Activated naive CD8-positive, alpha-beta T cell treated with anti-CD3 and anti-CD28 coated beads, Interleukin-2, amount 10 ng/mL, durations not matched to agents 7 days and 5 days (primary cell): ENCODE results near the gene SWSAP1. TPM values are rescaled to one million over a fixed set of nuclear protein-coding genes. Genes with fewer than 3 reads are reported as not detected.
"Not testable (repeated sequence)": the region's sequence is repeated elsewhere in the genome, so short reads cannot be mapped to it uniquely, and the experiment has no call there.

Experiments
- ATAC-seq: fragments of 150-1000 bp; cut with Tn5 transposase; one replicate; pipeline ENCODE4 v1.10.0; 2021; ENCODE audit warnings: low read depth, moderate library complexity
- POLR2A ChIA-PET: fragments of 350-600 bp; sonication (Branson Sonifier 250); formaldehyde crosslinking; loops from one replicate; lab custom pipeline; 2021; ENCODE audit warnings: antibody characterized with exemption; lab: Charles Lee
- DNase-seq: peaks from one replicate; pipeline ENCODE4 v3.0.0; 2021
- H3K27ac Mint-ChIP-seq: one replicate; pipeline ENCODE4 v1.8.0; 2022; ENCODE audit warnings: mild to moderate bottlenecking, mixed read lengths
- H3K27me3 Mint-ChIP-seq: one replicate; pipeline ENCODE4 v1.8.0; 2022; ENCODE audit warnings: mild to moderate bottlenecking, moderate library complexity, mixed read lengths
- H3K36me3 Mint-ChIP-seq: one replicate; pipeline ENCODE4 v1.8.0; 2021; ENCODE audit warnings: mild to moderate bottlenecking, mixed read lengths
- H3K4me1 Mint-ChIP-seq: one replicate; pipeline ENCODE4 v1.8.0; 2021; ENCODE audit warnings: mixed read lengths
- H3K4me3 Mint-ChIP-seq: one replicate; pipeline ENCODE4 v1.8.0; 2022; ENCODE audit warnings: mild to moderate bottlenecking, moderate library complexity, mixed read lengths
- H3K9me3 Mint-ChIP-seq: one replicate; pipeline ENCODE4 v1.8.0; 2021; ENCODE audit warnings: mixed read lengths
- total RNA-seq, 2 experiments: library from RNA; stranded (reverse); gene quantifications; one replicate each; pipeline ENCODE4 v1.2.3, GENCODE V29; 2021

SWSAP1 gene
- total RNA-seq, 2 experiments from 2014 or later, result 3.0 to 3.3 TPM

DNA sequence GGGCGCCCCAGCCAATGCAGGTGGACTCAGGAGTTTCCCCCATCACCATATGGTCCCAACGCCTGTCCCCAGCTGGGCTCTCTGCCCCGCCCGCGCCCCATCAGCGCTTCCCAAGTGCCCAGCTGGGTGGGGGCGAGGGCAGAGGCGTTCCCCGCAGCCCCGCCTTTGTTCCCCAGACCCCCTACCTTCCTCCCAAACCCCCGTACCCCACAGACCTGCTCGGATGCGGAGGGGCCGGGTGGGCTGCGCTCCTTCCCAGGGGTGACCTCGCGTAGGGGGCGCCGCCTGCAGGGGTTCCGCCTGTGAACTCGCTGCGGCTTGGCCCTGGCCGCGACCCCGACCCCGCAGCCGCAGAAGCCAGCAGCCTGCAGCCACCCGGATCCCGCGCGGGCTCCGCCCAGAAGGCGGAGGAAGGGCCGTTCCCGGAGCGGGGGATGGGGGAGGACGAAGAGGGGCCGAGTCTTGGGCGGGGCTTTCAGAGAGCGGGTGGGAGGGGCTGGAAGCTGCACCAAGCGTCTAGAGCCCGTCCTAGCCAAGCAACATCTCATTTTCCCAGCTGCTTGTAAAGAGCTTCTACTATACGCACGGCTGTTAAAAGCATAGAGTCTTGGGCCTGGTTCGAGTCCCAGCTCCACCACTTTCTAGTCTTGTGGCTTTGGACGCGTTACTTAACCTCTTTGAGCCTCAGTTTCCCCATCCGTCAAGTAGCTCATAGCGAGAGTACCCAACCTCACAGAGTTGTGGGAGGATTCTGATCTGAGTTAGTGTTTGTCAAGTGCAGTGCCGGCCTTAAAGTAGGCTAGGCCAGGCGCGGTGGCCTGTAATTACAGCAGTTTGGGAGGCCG, 35.0 kb upstream of the SWSAP1 start, which contains the start of gene RAB3D:
Gene RAB3D, minus strand, starts transcription at position 404 of the 845 bp plus-strand sequence. CDS start 2,258 bp downstream, outside the sequence.
- no peaks in the 10 kb centered on the region for H3K9me3 Mint-ChIP-seq
- POLR2A ChIA-PET, result interaction anchor here (0.7 to 2.2 kb wide), 4 partner anchors 15 to 42 kb away, joined by 3 to 8 read pairs (median 4); partner anchors contain the start of gene SWSAP1
- peak within 1 kb of the TSS; percentile 64 for H3K27ac Mint-ChIP-seq
- no peaks in the 10 kb centered on the region for H3K27me3 Mint-ChIP-seq
- H3K4me1 Mint-ChIP-seq, result peaks cover 22% of the 10 kb centered on the region
- H3K4me3 Mint-ChIP-seq, result peak within 1 kb of the TSS; percentile 86
- ATAC-seq (peak; percentile 90), DNase-seq (peak; percentile 85)
- H3K36me3 Mint-ChIP-seq, result peaks cover 20% of the 10 kb centered on the region

DNA sequence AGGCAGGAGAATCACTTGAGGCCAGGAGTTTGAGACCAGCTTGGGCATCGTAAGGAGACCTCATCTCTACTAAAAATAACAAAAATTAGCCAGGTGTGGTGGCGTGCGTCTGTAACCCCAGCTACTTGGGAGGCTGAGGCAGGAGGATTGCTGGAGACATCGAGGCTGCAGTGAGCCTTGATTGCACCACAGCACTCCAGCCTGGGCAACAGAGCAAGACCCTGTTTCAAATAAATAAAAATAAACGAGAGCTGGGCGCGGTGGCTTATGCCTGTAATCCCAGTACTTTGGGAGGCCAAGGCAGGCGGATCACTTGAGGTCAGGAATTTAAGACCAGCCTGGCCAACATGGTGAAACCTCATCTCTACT, 34.4 kb upstream of the SWSAP1 start:
- POLR2A ChIA-PET, result interaction anchor here (0.9 to 2.2 kb wide), 3 partner anchors 16 to 37 kb away, joined by 3 to 8 read pairs (median 6); partner anchors contain the start of gene SWSAP1
- not testable (repeated sequence) for H3K9me3 Mint-ChIP-seq, H3K27me3 Mint-ChIP-seq, DNase-seq, H3K27ac Mint-ChIP-seq, ATAC-seq
- peaks cover 23% of the 10 kb centered on the region for H3K4me1 Mint-ChIP-seq
- peaks cover 17% of the 10 kb centered on the region for H3K36me3 Mint-ChIP-seq
- peak overlapping the region; percentile 86 for H3K4me3 Mint-ChIP-seq

GRCh38 chr19:11342429-11342828, 32.0 kb upstream of the SWSAP1 start:
- DNase-seq (no peak), ATAC-seq (no peak)
- H3K27me3 Mint-ChIP-seq, result no peaks in the 10 kb centered on the region
- peaks cover 2% of the 10 kb centered on the region for H3K36me3 Mint-ChIP-seq
- POLR2A ChIA-PET, result no interaction called here
- no peak overlapping the region for H3K27ac Mint-ChIP-seq
- no peak overlapping the region for H3K4me3 Mint-ChIP-seq
- H3K9me3 Mint-ChIP-seq, result no peaks in the 10 kb centered on the region
- peaks cover 34% of the 10 kb centered on the region for H3K4me1 Mint-ChIP-seq

- peak overlapping the region; percentile 90 for H3K27ac Mint-ChIP-seq
- H3K9me3 Mint-ChIP-seq, result peaks cover 7% of the 10 kb centered on the region
- POLR2A ChIA-PET, result interaction anchor here (0.8 to 2.1 kb wide), 5 partner anchors 8 to 59 kb away, joined by 3 to 13 read pairs (median 4); no protein-coding TSS in a partner anchor
- ATAC-seq, result no peak
- H3K36me3 Mint-ChIP-seq, result peaks cover 6% of the 10 kb centered on the region
- peaks cover 22% of the 10 kb centered on the region for H3K4me1 Mint-ChIP-seq
- DNase-seq, result no peak
- no peaks in the 10 kb centered on the region for H3K27me3 Mint-ChIP-seq
- peak overlapping the region; percentile 92 for H3K4me3 Mint-ChIP-seq
These were observed 29.2 kb upstream of the SWSAP1 start for GRCh38 chr19:11345122-11345803.

- H3K4me1 Mint-ChIP-seq, result peaks cover 22% of the 10 kb centered on the region
- H3K9me3 Mint-ChIP-seq, result peaks cover 7% of the 10 kb centered on the region
- H3K27me3 Mint-ChIP-seq, result no peaks in the 10 kb centered on the region
- ATAC-seq, result peak; percentile 99
- peak; percentile 93 for DNase-seq
- H3K36me3 Mint-ChIP-seq, result peaks cover 6% of the 10 kb centered on the region
- H3K4me3 Mint-ChIP-seq, result peak within 1 kb of the TSS; percentile 92
- POLR2A ChIA-PET, result interaction anchor here (0.8 to 2.4 kb wide), 7 partner anchors 9 to 60 kb away, joined by 3 to 23 read pairs (median 5); partner anchors contain the start of gene SWSAP1
- peak within 1 kb of the TSS; percentile 90 for H3K27ac Mint-ChIP-seq
These were observed 28.1 kb upstream of the SWSAP1 start, which contains the start of the genes CCDC159 and TMEM205 for GRCh38 chr19:11346104-11346940. Gene CCDC159 (plus strand): TSS chr19:11346519. CDS start chr19:11346607, 88 bp downstream. Gene TMEM205 (minus strand): TSS chr19:11346268. CDS start chr19:11345619, 649 bp downstream.

DNA sequence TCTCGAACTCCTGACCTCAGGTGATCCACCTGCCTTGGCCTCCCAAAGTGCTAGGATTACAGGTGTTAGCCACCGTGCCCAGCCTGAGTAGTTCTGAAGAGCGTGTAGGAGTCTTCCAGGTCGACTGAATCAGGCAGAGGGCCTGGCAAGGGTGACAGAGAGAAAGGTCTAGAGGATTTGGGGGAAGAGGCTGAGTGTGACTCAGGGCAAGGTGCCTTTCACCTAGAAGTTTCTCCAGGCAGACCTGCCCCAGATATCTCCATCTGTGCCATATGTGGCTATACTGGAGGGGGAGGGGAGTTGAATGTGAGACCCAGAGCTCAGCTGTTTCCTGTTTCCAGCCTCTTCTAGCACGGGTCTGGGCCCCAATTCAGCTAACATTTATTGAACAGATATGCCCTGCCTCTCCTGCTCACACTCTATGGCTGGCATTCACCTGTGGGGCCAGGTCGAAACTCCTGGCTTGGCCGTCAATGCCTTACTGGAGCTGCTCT, 26.9 kb upstream of the SWSAP1 start:
- DNase-seq (no peak), ATAC-seq (no peak)
- peak overlapping the region; percentile 92 for H3K4me3 Mint-ChIP-seq
- POLR2A ChIA-PET, result interaction anchor here (1.6 to 2.4 kb wide), 3 partner anchors 15 to 28 kb away, joined by 5 to 23 read pairs (median 13); partner anchors contain the start of gene SWSAP1
- peaks cover 22% of the 10 kb centered on the region for H3K4me1 Mint-ChIP-seq
- peak overlapping the region; percentile 32 for H3K27ac Mint-ChIP-seq
- peaks cover 7% of the 10 kb centered on the region for H3K9me3 Mint-ChIP-seq
- H3K27me3 Mint-ChIP-seq, result no peaks in the 10 kb centered on the region
- peaks cover 4% of the 10 kb centered on the region for H3K36me3 Mint-ChIP-seq

- DNase-seq (no peak), ATAC-seq (no peak)
- H3K36me3 Mint-ChIP-seq, result peaks cover 4% of the 10 kb centered on the region
- H3K4me3 Mint-ChIP-seq, result no peak overlapping the region
- no peak overlapping the region for H3K27ac Mint-ChIP-seq
- H3K4me1 Mint-ChIP-seq, result peaks cover 22% of the 10 kb centered on the region
- peaks cover 1% of the 10 kb centered on the region for H3K27me3 Mint-ChIP-seq
- H3K9me3 Mint-ChIP-seq, result peaks cover 7% of the 10 kb centered on the region
- POLR2A ChIA-PET, result interaction anchor here (1.2 kb wide), 1 partner anchor 26 kb away, joined by 3 read pairs; no protein-coding TSS in a partner anchor
These were observed 25.3 kb upstream of the SWSAP1 start for GRCh38 chr19:11349171-11349570.

DNA sequence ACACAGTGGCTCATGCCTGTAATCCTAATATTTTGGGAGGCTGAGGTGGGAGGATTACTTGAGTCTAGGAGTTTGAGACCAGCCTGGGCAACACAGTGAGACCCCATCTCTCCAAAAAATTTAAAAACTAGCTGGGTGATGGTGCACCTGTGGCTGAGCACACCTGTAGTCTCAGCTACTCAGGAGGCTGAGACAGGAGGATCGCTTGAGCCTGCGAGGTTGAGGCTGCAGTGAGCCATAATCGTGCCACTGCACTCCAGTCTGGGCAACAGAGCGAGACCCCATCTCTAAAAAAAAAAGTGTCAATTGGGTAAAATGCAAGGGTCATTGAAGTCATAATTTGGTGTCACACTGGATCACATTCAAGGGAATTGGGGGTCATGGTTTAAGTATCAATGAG, 20.4 kb upstream of the SWSAP1 start:
- peaks cover 22% of the 10 kb centered on the region for H3K27me3 Mint-ChIP-seq
- H3K36me3 Mint-ChIP-seq, DNase-seq, H3K4me3 Mint-ChIP-seq, H3K27ac Mint-ChIP-seq, H3K9me3 Mint-ChIP-seq, ATAC-seq, POLR2A ChIA-PET, H3K4me1 Mint-ChIP-seq: not testable (repeated sequence)

GRCh38 chr19:11355160-11356073, 19.0 kb upstream of the SWSAP1 start, which contains the start of gene PLPPR2:
Gene PLPPR2 (plus strand): TSS chr19:11355432. CDS start chr19:11357674, 2,242 bp downstream.
- H3K27me3 Mint-ChIP-seq, result peaks cover 24% of the 10 kb centered on the region
- no peaks in the 10 kb centered on the region for H3K9me3 Mint-ChIP-seq
- POLR2A ChIA-PET, result no interaction called here
- DNase-seq (peak; percentile 87), ATAC-seq (peak; percentile 82)
- no peak within 1 kb of the TSS for H3K27ac Mint-ChIP-seq
- H3K4me3 Mint-ChIP-seq, result peak within 1 kb of the TSS; percentile 62
- H3K4me1 Mint-ChIP-seq, result peaks cover 5% of the 10 kb centered on the region
- H3K36me3 Mint-ChIP-seq, result peaks cover 2% of the 10 kb centered on the region

DNA sequence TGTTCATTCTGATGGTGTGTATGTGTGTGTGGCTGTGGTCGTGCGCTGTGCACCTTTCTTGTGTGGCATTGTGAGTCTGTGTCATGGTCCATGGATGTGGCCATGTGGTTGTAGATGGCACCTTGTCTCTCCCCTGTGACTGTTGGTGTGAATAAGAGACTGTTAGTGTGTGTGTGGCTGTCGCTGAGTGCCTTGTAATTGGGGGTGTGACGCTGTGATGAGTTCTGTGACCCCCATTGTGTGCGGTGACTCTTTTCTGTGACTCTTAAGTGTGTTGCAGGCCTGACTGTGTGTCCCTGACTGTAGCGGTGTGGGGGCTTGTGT, 18.4 kb upstream of the SWSAP1 start:
- DNase-seq (no peak), ATAC-seq (no peak)
- Mint-ChIP-seq H3K36me3 (peaks cover 2% of the 10 kb centered on the region), H3K27ac (no peak overlapping the region), H3K9me3 (no peaks in the 10 kb centered on the region), H3K27me3 (peaks cover 24% of the 10 kb centered on the region), H3K4me1 (peaks cover 5% of the 10 kb centered on the region), H3K4me3 (peak overlapping the region; percentile 62)
- POLR2A ChIA-PET, result no interaction called here

DNA sequence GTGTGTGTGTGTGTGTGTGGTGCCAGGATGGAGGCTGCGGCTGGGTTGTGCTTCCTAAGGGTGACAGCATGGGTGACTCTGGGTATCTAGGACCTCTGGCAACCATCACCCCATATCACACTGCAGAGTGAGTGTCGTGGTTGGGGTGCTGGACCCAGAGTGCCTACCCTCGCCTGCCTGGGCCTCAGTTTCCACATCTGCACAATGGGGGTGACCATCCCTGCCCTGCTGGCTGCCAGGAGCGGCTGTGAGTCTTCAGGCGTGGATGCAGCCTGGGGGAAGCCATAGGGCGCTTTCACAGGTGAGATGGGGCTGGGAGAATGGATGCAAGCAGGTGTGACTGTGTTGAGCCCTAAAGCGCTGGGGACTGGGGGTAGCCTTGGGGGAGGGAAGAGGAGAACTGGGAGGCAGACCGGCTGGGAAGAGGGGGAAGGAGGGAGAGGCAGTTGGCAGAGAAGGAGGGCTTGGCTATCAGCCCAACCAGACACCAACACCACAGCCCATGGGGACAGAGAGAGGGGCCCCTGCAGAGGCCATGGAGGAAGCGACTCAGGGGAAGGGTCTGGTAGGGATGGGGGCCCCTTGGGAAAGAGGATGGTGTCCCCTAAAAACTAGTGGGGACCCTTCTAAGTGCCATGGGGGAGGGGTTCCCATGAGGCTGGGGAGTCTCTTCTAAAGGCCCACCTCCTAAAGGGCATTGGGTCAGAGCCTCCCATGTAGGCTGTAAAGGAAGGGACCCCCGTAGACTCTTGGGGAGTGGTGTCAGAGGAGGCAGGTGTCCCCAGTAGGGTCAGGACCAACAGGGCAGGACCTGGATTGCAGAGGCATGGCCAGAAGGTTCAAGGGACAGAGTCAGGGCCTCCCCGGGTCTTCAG, 17.6 kb upstream of the SWSAP1 start:
- Mint-ChIP-seq H3K9me3 (no peaks in the 10 kb centered on the region), H3K4me3 (no peak overlapping the region), H3K27me3 (peaks cover 24% of the 10 kb centered on the region), H3K36me3 (peaks cover 2% of the 10 kb centered on the region), H3K4me1 (peaks cover 7% of the 10 kb centered on the region), H3K27ac (no peak overlapping the region)
- POLR2A ChIA-PET, result no interaction called here
- ATAC-seq (no peak), DNase-seq (no peak)
